ENCODE data around the gene SLC47A2.

The SLC47A2 gene

GRCh38 chr17:19663097-19663496, 53.3 kb downstream of the SLC47A2 start:
- no peak for DNase-seq
- H4K8ac ChIP-seq (ENCODE audit: low read length): no peak overlapping the region
- H3K4me3 ChIP-seq (ENCODE audit: insufficient read depth in 1 of 2, low read depth in 1 of 2, low read length in 2 of 2): no peak overlapping the region
- H2BK5ac ChIP-seq (ENCODE audit: low read depth, low read length, poor library complexity, severe bottlenecking): no peak overlapping the region
- no peak overlapping the region for H3K14ac ChIP-seq (ENCODE audit: low read length in 2 of 2)
- H3K23ac ChIP-seq (ENCODE audit: low read length in 2 of 2): no peak overlapping the region
- no peaks in the 10 kb centered on the region for H3K4me1 ChIP-seq (ENCODE audit: control insufficient read depth, insufficient read depth, low read depth, low read length)
- H3K36me3 ChIP-seq (ENCODE audit: control insufficient read depth in 1 of 2, insufficient read depth in 2 of 2, low read depth in 1 of 2, low read length in 2 of 2): peaks cover 12 to 56% of the 10 kb centered on the region in 2 experiments
- H2BK120ac ChIP-seq (ENCODE audit: low read depth, low read length): no peak overlapping the region
- no peak overlapping the region for H4K91ac ChIP-seq (ENCODE audit: low read length)
- no peak overlapping the region for H2AK5ac ChIP-seq (ENCODE audit: low read length, severe bottlenecking)
- 95% methylated on average over 6 of the region's 6 CpGs for WGBS
- H3K27me3 ChIP-seq (ENCODE audit: control insufficient read depth in 1 of 2, insufficient read depth in 1 of 2, low read length in 2 of 2): no peaks in the 10 kb centered on the region
- H3K4ac ChIP-seq (ENCODE audit: low read depth in 1 of 2, low read length in 2 of 2): no peak overlapping the region
- H3K27ac ChIP-seq (ENCODE audit: low read length, poor library complexity, severe bottlenecking): no peak overlapping the region
- H2AFZ ChIP-seq (ENCODE audit: low read depth, low read length): no peak overlapping the region
- H3K79me1 ChIP-seq (replicated peaks; ENCODE audit: low read length, poor library complexity, severe bottlenecking): peaks cover 10% of the 10 kb centered on the region
- no peak overlapping the region for H3K4me2 ChIP-seq (ENCODE audit: low read length, poor library complexity, severe bottlenecking)
- no peak overlapping the region for H3K18ac ChIP-seq (ENCODE audit: low read depth in 1 of 2, low read length in 2 of 2)
- H3K9me3 ChIP-seq (ENCODE audit: control insufficient read depth, low read length): no peaks in the 10 kb centered on the region
- H2BK15ac ChIP-seq (ENCODE audit: low read depth, poor library complexity, severe bottlenecking): no peak overlapping the region
- no peak overlapping the region for H2BK12ac ChIP-seq (ENCODE audit: low read length in 2 of 2)
- H3K9ac ChIP-seq (ENCODE audit: low read length): no peak overlapping the region

GRCh38 chr17:19661121-19661520, 55.3 kb downstream of the SLC47A2 start:
- Histone ChIP-seq H3K9ac (ENCODE audit: low read length) (no peak overlapping the region), H3K4me3 (ENCODE audit: insufficient read depth in 1 of 2, low read depth in 1 of 2, low read length in 2 of 2) (no peak overlapping the region), H3K4ac (ENCODE audit: low read depth in 1 of 2, low read length in 2 of 2) (no peak overlapping the region), H3K14ac (ENCODE audit: low read length in 2 of 2) (no peak overlapping the region), H3K9me3 (ENCODE audit: control insufficient read depth, low read length) (no peaks in the 10 kb centered on the region), H2BK120ac (ENCODE audit: low read depth, low read length) (no peak overlapping the region), H2BK12ac (ENCODE audit: low read length in 2 of 2) (no peak overlapping the region), H2AK5ac (ENCODE audit: low read length, severe bottlenecking) (no peak overlapping the region), H2AFZ (ENCODE audit: low read depth, low read length) (no peak overlapping the region), H3K27me3 (ENCODE audit: control insufficient read depth in 1 of 2, insufficient read depth in 1 of 2, low read length in 2 of 2) (no peaks in the 10 kb centered on the region), H2BK15ac (ENCODE audit: low read depth, poor library complexity, severe bottlenecking) (no peak overlapping the region), H3K27ac (ENCODE audit: low read length, poor library complexity, severe bottlenecking) (no peak overlapping the region), H3K79me1 (replicated peaks; ENCODE audit: low read length, poor library complexity, severe bottlenecking) (peaks cover 12% of the 10 kb centered on the region), H4K91ac (ENCODE audit: low read length) (no peak overlapping the region), H4K8ac (ENCODE audit: low read length) (no peak overlapping the region), H3K4me1 (ENCODE audit: control insufficient read depth, insufficient read depth, low read depth, low read length) (no peaks in the 10 kb centered on the region), H3K18ac (ENCODE audit: low read depth in 1 of 2, low read length in 2 of 2) (no peak overlapping the region), H2BK5ac (ENCODE audit: low read depth, low read length, poor library complexity, severe bottlenecking) (no peak overlapping the region), H3K36me3 (ENCODE audit: control insufficient read depth in 1 of 2, insufficient read depth in 2 of 2, low read depth in 1 of 2, low read length in 2 of 2) (peaks cover 15 to 70% of the 10 kb centered on the region in 2 experiments), H3K23ac (ENCODE audit: low read length in 2 of 2) (no peak overlapping the region), H3K4me2 (ENCODE audit: low read length, poor library complexity, severe bottlenecking) (no peak overlapping the region)
- DNase-seq: no peak
- 100% methylated on average over 2 of the region's 3 CpGs for WGBS

- Histone ChIP-seq H2BK12ac (ENCODE audit: low read length in 2 of 2) (no peak overlapping the region), H3K79me1 (replicated peaks; ENCODE audit: low read length, poor library complexity, severe bottlenecking) (peaks cover 8% of the 10 kb centered on the region), H3K9me3 (ENCODE audit: control insufficient read depth, low read length) (no peaks in the 10 kb centered on the region), H4K91ac (ENCODE audit: low read length) (no peak overlapping the region), H3K4ac (ENCODE audit: low read depth in 1 of 2, low read length in 2 of 2) (no peak overlapping the region), H2AK5ac (ENCODE audit: low read length, severe bottlenecking) (no peak overlapping the region), H3K18ac (ENCODE audit: low read depth in 1 of 2, low read length in 2 of 2) (no peak overlapping the region), H3K36me3 (ENCODE audit: control insufficient read depth in 1 of 2, insufficient read depth in 2 of 2, low read depth in 1 of 2, low read length in 2 of 2) (peaks cover 11 to 70% of the 10 kb centered on the region in 2 experiments), H3K27me3 (ENCODE audit: control insufficient read depth in 1 of 2, insufficient read depth in 1 of 2, low read length in 2 of 2) (no peaks in the 10 kb centered on the region), H2BK15ac (ENCODE audit: low read depth, poor library complexity, severe bottlenecking) (no peak overlapping the region), H3K23ac (ENCODE audit: low read length in 2 of 2) (no peak overlapping the region), H3K9ac (ENCODE audit: low read length) (no peak overlapping the region), H2AFZ (ENCODE audit: low read depth, low read length) (no peak overlapping the region), H3K4me2 (ENCODE audit: low read length, poor library complexity, severe bottlenecking) (no peak overlapping the region), H3K27ac (ENCODE audit: low read length, poor library complexity, severe bottlenecking) (no peak overlapping the region), H3K4me1 (ENCODE audit: control insufficient read depth, insufficient read depth, low read depth, low read length) (no peaks in the 10 kb centered on the region), H4K8ac (ENCODE audit: low read length) (no peak overlapping the region), H2BK120ac (ENCODE audit: low read depth, low read length) (no peak overlapping the region), H3K4me3 (ENCODE audit: insufficient read depth in 1 of 2, low read depth in 1 of 2, low read length in 2 of 2) (no peak overlapping the region), H3K14ac (ENCODE audit: low read length in 2 of 2) (no peak overlapping the region), H2BK5ac (ENCODE audit: low read depth, low read length, poor library complexity, severe bottlenecking) (no peak overlapping the region)
- 98% methylated on average over 6 of the region's 6 CpGs for WGBS
- DNase-seq: no peak
Measured at GRCh38 chr17:19660219-19660870, 56.0 kb downstream of the SLC47A2 start.

- no peak overlapping the region for H2AK5ac ChIP-seq (ENCODE audit: low read length, severe bottlenecking)
- H3K79me1 ChIP-seq (replicated peaks; ENCODE audit: low read length, poor library complexity, severe bottlenecking): peaks cover 12% of the 10 kb centered on the region
- H3K14ac ChIP-seq (ENCODE audit: low read length in 2 of 2): no peak overlapping the region
- no peak overlapping the region for H3K4me2 ChIP-seq (ENCODE audit: low read length, poor library complexity, severe bottlenecking)
- no peak overlapping the region for H3K23ac ChIP-seq (ENCODE audit: low read length in 2 of 2)
- H2AFZ ChIP-seq (ENCODE audit: low read depth, low read length): no peak overlapping the region
- H3K4ac ChIP-seq (ENCODE audit: low read depth in 1 of 2, low read length in 2 of 2): no peak overlapping the region
- H4K8ac ChIP-seq (ENCODE audit: low read length): no peak overlapping the region
- peaks cover 8 to 70% of the 10 kb centered on the region in 2 experiments for H3K36me3 ChIP-seq (ENCODE audit: control insufficient read depth in 1 of 2, insufficient read depth in 2 of 2, low read depth in 1 of 2, low read length in 2 of 2)
- no peaks in the 10 kb centered on the region for H3K9me3 ChIP-seq (ENCODE audit: control insufficient read depth, low read length)
- H2BK15ac ChIP-seq (ENCODE audit: low read depth, poor library complexity, severe bottlenecking): no peak overlapping the region
- H3K4me1 ChIP-seq (ENCODE audit: control insufficient read depth, insufficient read depth, low read depth, low read length): no peaks in the 10 kb centered on the region
- no peak overlapping the region for H3K9ac ChIP-seq (ENCODE audit: low read length)
- H4K91ac ChIP-seq (ENCODE audit: low read length): no peak overlapping the region
- H2BK120ac ChIP-seq (ENCODE audit: low read depth, low read length): no peak overlapping the region
- no peak overlapping the region for H3K27ac ChIP-seq (ENCODE audit: low read length, poor library complexity, severe bottlenecking)
- no peak overlapping the region for H3K4me3 ChIP-seq (ENCODE audit: insufficient read depth in 1 of 2, low read depth in 1 of 2, low read length in 2 of 2)
- 99% methylated on average over 7 of the region's 7 CpGs for WGBS
- no peaks in the 10 kb centered on the region for H3K27me3 ChIP-seq (ENCODE audit: control insufficient read depth in 1 of 2, insufficient read depth in 1 of 2, low read length in 2 of 2)
- DNase-seq: no peak
- H2BK12ac ChIP-seq (ENCODE audit: low read length in 2 of 2): no peak overlapping the region
- no peak overlapping the region for H3K18ac ChIP-seq (ENCODE audit: low read depth in 1 of 2, low read length in 2 of 2)
- H2BK5ac ChIP-seq (ENCODE audit: low read depth, low read length, poor library complexity, severe bottlenecking): no peak overlapping the region
Measured at GRCh38 chr17:19659366-19660177, 56.8 kb downstream of the SLC47A2 start.

Measured in mesenchymal stem cell (in vitro differentiated cells and primary cell).